ENCODE results near the gene FAM98C.

GRCh38 chr19:38412961-38413360 is 10.1 kb downstream of the FAM98C start:
- TF ChIP-seq POLR2A (IDR thresholded peaks at IDR 0.05; ENCODE audit: low read depth, low read length): no peak
- TF ChIP-seq TAF1 (IDR thresholded peaks at IDR 0.05; ENCODE audit: low read depth, low read length): no peak
- TF ChIP-seq POLR2AphosphoS5 (IDR thresholded peaks at IDR 0.05; ENCODE audit: low read depth, low read length): no peak
- no peak for TF ChIP-seq POU2F2 (IDR thresholded peaks at IDR 0.05; ENCODE audit: low read depth, low read length)
- TF ChIP-seq SPI1 (IDR thresholded peaks at IDR 0.05; ENCODE audit: low read depth, low read length): no peak

Measured in GM12891 (cell line).